ENCODE results near the gene ARHGAP20.

DNA sequence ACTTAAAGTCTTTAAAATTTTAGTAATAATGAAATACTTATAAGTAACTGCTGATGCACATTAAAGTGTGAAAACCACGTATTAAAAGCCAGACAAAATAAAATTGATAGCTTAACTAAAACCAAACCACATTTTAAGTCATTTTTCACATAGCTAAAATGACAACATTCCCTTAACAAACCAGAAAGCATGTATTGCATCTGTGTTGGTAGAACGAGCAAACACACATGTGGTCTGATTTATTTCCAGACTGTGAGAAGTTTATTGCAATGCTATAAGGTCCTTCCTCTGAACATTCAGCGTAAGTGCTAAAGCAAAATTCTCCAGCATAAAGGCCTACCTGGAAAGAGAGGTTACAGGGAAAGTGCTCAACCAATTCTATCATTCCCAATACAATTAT, 57.8 kb downstream of the ARHGAP20 start:
- TF ChIP-seq, protein P1, sequence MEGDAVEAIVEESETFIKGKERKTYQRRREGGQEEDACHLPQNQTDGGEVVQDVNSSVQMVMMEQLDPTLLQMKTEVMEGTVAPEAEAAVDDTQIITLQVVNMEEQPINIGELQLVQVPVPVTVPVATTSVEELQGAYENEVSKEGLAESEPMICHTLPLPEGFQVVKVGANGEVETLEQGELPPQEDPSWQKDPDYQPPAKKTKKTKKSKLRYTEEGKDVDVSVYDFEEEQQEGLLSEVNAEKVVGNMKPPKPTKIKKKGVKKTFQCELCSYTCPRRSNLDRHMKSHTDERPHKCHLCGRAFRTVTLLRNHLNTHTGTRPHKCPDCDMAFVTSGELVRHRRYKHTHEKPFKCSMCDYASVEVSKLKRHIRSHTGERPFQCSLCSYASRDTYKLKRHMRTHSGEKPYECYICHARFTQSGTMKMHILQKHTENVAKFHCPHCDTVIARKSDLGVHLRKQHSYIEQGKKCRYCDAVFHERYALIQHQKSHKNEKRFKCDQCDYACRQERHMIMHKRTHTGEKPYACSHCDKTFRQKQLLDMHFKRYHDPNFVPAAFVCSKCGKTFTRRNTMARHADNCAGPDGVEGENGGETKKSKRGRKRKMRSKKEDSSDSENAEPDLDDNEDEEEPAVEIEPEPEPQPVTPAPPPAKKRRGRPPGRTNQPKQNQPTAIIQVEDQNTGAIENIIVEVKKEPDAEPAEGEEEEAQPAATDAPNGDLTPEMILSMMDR (IDR thresholded peaks at IDR 0.05), result no peak
- TF ChIP-seq POLR2AphosphoS5 (IDR thresholded peaks at IDR 0.05) (no peak), POLR2A (IDR thresholded peaks at IDR 0.05) (no peak), EP300 (IDR thresholded peaks at IDR 0.05) (no peak)

Measured in stomach (tissue), 4 donors.